CD4-positive, alpha-beta T cell treated with Interleukin-10 for 1 hour (primary cell): Measurements from ENCODE around the gene AP1M1.

ENCODE experiments used
- DNase-seq: peaks from one replicate; pipeline ENCODE4 v3.0.0-alpha.2; 2020

AP1M1 gene

GRCh38 chr19:16208847-16209665 lies 11.3 kb downstream of the AP1M1 start:
- no peak for DNase-seq

- no peak for DNase-seq
Measured at GRCh38 chr19:16210168-16210567, 12.5 kb downstream of the AP1M1 start.

DNA sequence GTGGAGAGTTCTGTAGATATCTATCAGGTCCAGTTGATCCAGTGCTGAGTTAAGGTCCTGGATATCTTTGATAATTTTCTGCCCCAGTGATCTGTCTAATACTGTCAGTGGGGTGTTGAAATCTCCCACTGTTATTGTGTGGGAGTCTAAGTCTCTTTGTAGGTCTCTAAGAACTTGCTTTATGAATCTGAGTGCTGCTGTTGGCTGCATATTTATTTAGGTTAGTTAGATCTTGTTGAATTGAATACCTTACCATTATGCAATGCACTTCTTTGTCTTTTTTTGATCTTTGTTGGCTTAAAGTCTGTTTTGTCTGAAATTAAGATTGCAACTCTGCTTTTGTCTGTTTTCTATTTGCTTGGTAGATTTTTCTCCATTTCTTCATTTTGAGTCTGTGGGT lies 15.4 kb downstream of the AP1M1 start:
- no peak for DNase-seq

GRCh38 chr19:16216744-16217670 lies 19.3 kb downstream of the AP1M1 start:
- DNase-seq: peak; percentile 9

DNA sequence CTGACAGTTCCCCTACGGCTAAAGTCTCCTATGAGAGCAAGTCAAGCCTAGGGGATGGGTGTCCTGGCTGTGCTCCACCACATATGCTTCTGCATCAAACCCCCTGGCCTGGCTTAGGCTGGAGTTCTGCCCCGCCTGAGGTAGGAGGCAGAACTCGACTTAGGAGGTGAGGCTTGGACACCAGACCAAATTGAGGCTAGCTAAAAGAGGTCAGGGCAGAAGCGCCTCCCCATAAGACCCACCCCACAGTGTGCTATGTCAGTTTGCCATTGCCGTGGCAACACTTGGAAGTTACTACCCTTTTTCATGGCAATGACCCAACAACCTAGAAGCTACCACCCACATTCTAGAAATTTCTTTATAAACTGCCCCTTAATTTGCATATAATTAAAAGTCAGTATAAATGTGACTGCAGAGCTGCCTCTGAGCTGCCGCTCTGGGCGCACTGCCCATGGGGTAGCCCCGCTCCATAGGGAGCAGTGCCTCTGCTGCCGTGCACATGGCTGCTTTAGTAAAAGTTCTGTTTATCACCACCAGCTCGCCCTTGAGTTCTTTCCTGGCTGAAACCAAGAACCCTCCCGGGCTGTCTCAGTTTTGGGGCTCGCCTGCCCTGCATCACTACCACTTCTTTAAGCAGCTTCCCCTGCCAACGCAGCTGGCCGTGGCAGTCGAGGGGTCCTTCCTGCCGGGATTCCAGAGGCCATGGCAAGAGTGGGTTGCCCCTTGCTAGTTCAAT lies 20.2 kb downstream of the AP1M1 start:
- no peak for DNase-seq

DNA sequence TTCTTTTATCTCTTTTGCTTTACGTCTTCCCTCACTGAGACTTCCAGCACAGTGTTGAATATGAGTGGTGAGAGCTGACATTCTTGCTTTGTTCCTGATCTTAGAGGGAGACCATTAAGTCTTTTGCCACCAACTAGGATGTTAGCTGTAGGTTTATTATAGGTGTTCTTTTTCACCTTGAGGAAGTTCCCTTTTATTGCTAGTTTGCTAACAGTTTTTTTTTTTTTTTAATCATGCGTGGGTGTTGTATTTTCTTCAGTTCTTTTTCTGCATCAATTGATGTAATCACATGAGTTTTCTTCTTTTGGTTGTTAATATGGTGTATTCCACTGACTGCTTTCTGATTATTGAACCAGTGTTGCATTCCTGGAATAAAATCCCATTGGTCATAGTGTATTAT lies 21.1 kb downstream of the AP1M1 start:
- DNase-seq: no peak

GRCh38 chr19:16222806-16223205 lies 25.1 kb downstream of the AP1M1 start:
- no peak for DNase-seq

DNA sequence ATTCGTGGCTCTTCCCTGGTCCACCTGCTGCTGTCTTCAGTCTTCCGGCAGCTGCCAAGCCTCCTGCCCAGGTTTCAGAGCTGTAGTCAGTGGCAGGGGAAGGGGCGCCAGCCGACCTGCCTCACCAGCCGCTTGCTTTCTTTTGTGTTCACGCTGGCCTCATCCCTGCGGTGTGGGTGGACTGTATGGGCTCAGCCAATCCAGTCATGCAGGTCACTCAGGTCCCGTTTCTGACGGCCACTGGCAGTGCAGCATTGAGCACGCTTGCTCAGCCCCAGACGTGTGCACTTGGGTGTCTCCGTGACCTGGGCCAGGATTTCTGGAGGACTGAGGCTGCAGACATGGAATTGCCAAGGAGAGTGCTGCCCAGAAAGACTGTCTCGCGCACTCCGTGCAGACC lies 26.0 kb downstream of the AP1M1 start:
- no peak for DNase-seq

DNA sequence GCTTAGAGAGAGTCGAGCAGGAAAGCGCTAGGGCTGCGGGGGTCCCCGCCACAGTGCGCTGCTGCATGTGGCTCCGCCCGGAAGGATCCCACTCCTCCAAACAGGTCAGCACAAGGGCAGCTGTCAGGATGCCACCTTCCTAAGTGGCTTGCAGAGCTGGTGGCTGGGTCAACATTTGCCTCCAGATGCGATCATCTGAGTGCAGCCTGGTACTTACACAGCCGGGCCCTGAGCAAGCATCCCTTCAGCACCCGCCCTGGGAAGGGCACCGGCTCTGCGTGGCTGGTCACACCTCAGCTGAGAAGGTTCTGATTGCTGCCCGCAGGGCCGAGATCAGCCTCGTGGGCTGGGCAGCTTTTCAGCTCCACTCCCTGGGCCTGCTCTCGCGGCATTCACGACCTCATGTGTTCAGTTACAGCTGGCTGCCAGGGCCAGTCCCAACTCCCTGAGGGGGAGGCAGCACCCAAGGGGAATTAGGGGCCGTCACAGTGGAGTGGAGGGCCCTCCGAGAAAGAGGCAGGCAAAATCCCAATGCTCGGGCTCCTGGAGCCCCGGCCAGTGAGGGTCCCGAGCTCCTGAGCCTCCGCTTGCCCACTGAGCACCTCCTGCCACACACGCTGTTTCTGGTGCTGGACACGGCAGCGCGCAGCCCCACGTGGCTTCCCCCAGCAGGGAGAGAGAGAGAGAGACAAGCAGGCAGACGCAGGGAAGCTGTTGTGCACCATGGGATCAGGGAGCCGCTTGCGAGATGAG lies 26.8 kb downstream of the AP1M1 start:
- no peak for DNase-seq

- DNase-seq: no peak
Measured at GRCh38 chr19:16225279-16226183, 27.8 kb downstream of the AP1M1 start.

DNA sequence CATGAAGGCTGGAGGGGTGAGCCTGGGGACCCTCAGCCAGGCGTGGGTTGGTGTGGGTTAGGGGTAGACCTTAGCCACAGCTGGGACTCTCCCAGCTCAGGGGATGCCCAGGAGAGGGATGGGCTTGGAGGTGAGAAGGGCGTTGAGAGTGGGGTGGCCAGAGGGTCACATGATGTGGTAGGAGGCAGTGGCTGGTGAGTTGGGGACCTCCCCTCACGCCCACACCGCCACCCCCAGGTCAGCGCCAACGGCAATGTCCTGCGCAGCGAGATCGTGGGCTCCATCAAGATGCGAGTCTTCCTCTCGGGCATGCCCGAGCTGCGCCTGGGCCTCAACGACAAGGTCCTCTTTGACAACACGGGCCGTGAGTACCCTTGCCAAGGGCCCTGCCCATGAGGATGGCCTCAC lies 28.5 kb downstream of the AP1M1 start:
- DNase-seq: no peak

DNA sequence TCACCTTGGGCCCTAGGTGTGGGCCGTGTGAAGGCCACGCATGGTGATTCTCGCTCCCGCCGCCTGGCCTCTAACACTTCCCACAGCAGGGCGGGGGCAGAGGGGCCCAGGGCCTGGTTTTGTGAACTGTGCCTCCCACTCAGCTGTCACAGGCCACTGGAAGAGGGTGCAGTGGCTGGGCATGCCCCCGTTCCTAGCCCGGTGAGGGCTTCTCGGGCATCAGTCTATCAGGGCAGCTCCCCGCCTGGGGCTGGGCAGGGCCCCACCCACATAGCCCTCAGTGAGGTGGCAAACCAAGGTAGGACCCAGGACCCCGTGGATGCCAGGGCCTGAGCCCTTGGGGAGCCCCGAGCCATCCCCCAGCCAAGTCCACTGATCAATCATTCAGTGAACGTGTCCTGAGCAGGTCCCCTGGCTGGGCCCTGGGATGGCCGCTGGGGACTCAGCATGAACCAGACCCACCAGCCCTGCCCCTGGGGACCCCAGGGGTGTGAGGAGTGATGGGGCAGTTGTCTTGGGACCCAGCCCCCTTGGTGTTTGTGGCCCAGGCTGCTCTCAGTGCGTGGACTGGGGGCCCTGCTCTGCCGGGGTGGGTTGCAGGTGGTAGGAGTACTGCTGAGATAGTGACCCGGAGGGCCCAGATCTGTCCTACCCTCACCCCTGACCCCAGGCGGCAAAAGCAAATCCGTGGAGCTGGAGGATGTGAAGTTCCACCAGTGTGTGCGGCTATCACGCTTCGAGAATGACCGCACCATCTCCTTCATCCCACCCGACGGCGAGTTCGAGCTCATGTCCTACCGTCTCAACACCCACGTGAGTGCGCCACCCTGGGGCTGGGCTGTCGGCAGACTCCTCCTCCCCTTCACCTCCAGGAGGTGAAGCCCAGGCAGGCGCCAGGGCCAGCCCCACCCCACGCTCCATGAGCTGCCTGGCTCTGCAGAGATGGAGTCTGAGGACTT lies 29.4 kb downstream of the AP1M1 start:
- DNase-seq: no peak

DNA sequence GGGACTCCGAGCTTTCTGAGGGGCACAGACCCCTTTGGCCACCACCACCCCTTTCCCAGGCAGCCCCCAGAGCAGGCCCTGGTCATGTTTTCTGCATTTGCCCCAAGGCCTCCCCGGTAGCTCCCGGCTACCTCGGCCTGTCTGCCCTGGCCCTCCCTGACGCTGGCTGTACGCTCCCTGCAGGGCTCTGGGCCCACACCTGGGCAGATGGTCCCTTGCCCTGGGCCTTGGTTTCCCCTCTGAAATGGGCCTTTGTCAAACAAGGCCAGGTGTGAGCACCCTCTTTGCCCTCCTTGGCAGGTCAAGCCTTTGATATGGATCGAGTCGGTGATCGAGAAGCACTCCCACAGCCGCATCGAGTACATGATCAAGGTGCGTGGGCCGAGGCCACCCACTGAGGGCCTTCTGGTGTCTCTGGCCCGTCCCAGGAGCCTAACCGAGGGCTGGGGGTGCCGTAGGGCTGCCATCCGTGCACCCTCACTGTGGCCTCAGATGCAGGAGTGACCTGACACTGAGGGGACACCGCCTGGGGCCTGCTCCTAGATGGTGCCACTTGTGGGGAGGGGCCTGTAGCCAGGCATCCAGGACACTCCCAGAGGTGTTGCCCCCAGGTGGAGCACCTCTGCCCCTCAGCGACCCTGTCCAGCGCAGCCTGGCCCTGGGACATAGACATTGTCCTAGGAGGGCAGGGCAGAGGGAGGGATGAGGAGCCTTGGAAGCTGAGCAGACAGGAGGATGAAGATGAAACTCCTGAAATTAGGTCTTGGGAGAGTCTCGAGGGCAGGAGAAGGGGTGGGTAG lies 30.3 kb downstream of the AP1M1 start:
- DNase-seq: no peak

DNA sequence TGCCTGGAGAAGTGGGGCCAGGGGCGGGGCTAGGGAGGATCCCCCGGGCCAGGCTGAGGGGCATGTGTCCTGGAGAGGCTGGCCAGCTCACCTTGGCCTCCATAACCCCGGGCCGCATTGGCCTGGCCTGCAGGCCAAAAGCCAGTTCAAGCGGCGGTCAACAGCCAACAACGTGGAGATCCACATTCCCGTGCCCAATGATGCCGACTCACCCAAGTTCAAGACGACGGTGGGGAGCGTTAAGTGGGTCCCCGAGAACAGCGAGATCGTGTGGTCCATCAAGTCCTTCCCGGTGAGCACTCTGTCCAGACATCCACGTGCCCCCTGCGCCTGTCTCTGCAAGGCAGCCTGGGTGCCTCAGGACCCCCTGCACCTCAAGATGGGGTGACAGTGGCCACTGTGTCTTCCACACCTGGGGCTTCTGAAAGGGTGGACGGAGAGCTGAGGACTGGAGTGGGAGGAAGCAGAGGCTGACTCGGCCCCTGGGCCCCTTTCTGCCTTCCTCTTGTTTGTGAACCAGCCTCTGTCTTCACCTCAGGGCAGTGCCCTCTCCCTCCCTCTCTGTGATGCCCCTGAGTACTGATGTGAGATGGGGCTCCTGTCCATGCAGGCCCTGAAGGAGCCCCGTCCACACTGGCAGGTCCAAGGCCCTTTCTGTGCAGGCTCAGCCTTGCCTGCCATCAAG lies 31.1 kb downstream of the AP1M1 start:
- DNase-seq: no peak

DNA sequence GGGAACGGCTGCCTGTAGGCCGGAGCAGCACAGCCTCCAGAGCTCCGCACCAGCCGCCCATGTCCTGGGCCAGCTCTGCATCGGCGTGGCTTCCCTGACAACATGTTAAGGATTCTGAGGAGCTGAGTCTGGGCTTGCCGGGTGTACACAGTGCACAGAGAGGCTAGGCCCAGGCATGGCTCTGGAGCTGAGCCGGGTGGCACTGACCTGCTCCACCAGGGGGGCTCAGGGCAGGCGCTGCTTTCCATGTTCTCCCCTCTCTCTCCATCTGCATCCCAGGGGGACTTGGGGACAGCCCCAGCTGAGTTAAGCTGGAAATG lies 31.6 kb downstream of the AP1M1 start:
- DNase-seq: no peak

- no peak for DNase-seq
Measured at GRCh38 chr19:16232127-16232526, 34.4 kb downstream of the AP1M1 start.

GRCh38 chr19:16232568-16232967 lies 34.9 kb downstream of the AP1M1 start:
- no peak for DNase-seq

DNA sequence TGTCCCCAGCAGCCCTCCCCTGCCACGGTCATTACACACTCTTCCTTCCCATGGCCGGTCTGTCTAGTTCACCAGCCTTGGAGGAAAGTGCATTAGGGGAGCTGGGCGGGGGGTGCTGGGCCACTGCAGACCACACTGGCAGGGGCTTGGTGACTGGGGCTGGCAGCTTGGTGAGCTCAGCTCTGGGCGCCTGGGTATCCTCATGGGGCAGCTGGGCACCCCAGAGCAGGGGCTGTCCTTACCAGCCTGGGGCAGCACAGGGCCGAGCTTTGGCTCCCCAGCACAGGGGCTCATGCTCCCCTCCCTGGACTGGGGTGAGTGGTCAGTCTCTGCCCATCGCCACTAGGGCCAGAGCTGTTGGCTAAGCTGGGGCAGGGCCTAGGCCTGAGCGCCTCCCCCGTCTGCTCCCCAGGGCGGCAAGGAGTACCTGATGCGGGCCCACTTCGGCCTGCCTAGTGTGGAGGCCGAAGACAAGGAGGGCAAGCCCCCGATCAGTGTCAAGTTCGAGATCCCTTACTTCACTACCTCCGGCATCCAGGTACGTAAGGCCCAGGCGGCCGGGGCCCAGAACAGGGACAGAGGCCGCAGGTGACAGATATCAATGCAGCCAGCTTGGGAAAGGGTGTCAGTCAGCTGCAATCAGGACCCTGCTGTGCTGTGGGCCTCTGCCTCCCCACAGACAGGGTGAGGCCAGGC lies 35.5 kb downstream of the AP1M1 start:
- DNase-seq: no peak
